ENCODE measurements around the gene BTG3. TPM values are rescaled to one million over a fixed set of nuclear protein-coding genes. Genes with fewer than 3 reads are reported as not detected.

BTG3 gene
- total and polyA plus RNA-seq, 4 donors, result 47.9 to 120 (median 73.0) TPM

- no peak for DNase-seq
- ATAC-seq (ENCODE audit: insufficient read depth, low FRiP score), result no peak
- TF ChIP-seq CTCF (IDR thresholded peaks at IDR 0.05; ENCODE audit: control extremely low read depth, extremely low read depth), result no peak
- H3K9me3 ChIP-seq (ENCODE audit: control insufficient read depth in 4 of 4, insufficient read depth in 3 of 4, low read length in 3 of 4), result no peaks in the 10 kb centered on the region
- 96 to 97% methylated on average over 2 of the region's 2 CpGs for WGBS, 2 donors
- peaks cover 2 to 19% (median 4%) of the 10 kb centered on the region in 4 donors for H3K36me3 ChIP-seq (ENCODE audit: control insufficient read depth in 4 of 4, insufficient read depth in 4 of 4, low read length in 4 of 4)
- H3K27ac ChIP-seq (ENCODE audit: low read depth in 1 of 2, low read length in 1 of 2), result no peak overlapping the region
- no peak overlapping the region for H3K4me3 ChIP-seq
- H3K27me3 ChIP-seq (ENCODE audit: control insufficient read depth in 3 of 3, insufficient read depth in 3 of 3, low read length in 2 of 3), result no peaks in the 10 kb centered on the region
- peaks cover 0 to 11% (median 2%) of the 10 kb centered on the region in 5 donors for H3K4me1 ChIP-seq (ENCODE audit: control insufficient read depth in 5 of 5, insufficient read depth in 5 of 5, low read length in 5 of 5)
- H3K9ac ChIP-seq (ENCODE audit: insufficient read depth in 1 of 2, low read length in 2 of 2), result no peak overlapping the region
Observed at GRCh38 chr21:17609681-17610080, 3.0 kb downstream of the BTG3 start.

DNA sequence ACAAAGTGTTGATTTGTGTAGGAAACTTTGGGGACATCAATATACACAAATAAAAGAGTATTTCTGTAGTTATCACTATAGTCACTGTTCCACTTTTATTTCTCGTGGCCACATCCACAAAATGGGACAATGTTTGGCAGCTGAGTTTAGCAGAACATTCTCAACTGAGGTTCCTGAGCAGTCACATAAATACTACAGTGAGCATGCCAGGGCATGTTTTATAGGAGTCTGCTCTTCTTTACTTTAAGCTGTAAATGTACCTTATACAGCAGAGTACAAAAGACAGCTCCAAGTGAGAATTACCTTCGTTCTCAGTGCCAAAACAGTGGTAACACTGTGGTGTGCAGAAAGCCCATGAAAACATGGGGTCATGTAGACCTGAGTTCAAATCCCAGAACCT lies 5.0 kb downstream of the BTG3 start:
- no peak overlapping the region for H3K27ac ChIP-seq (ENCODE audit: low read depth in 1 of 2, low read length in 1 of 2)
- no peak for ATAC-seq (ENCODE audit: insufficient read depth, low FRiP score)
- H3K27me3 ChIP-seq (ENCODE audit: control insufficient read depth in 3 of 3, insufficient read depth in 3 of 3, low read length in 2 of 3), result no peaks in the 10 kb centered on the region
- no peak overlapping the region for H3K4me3 ChIP-seq
- H3K9ac ChIP-seq (ENCODE audit: insufficient read depth in 1 of 2, low read length in 2 of 2), result no peak overlapping the region
- H3K4me1 ChIP-seq (ENCODE audit: control insufficient read depth in 5 of 5, insufficient read depth in 5 of 5, low read length in 5 of 5), result peaks cover 0 to 11% (median 0%) of the 10 kb centered on the region in 5 donors
- DNase-seq, result no peak
- no peak for TF ChIP-seq CTCF (IDR thresholded peaks at IDR 0.05; ENCODE audit: control extremely low read depth, extremely low read depth)
- H3K36me3 ChIP-seq (ENCODE audit: control insufficient read depth in 4 of 4, insufficient read depth in 4 of 4, low read length in 4 of 4), result peaks cover 7 to 35% (median 11%) of the 10 kb centered on the region in 4 donors
- H3K9me3 ChIP-seq (ENCODE audit: control insufficient read depth in 4 of 4, insufficient read depth in 3 of 4, low read length in 3 of 4), result no peaks in the 10 kb centered on the region
- 86 to 87% methylated on average over 2 of the region's 2 CpGs for WGBS, 2 donors

GRCh38 chr21:17602874-17603273 lies 9.8 kb downstream of the BTG3 start:
- H3K4me3 ChIP-seq, result no peak overlapping the region
- WGBS, 2 donors, result 77 to 94% methylated on average over 3 of the region's 3 CpGs
- no peaks in the 10 kb centered on the region for H3K4me1 ChIP-seq (ENCODE audit: control insufficient read depth in 5 of 5, insufficient read depth in 5 of 5, low read length in 5 of 5)
- peaks cover 10 to 40% (median 16%) of the 10 kb centered on the region in 4 donors for H3K36me3 ChIP-seq (ENCODE audit: control insufficient read depth in 4 of 4, insufficient read depth in 4 of 4, low read length in 4 of 4)
- ATAC-seq (ENCODE audit: insufficient read depth, low FRiP score), result no peak
- H3K9ac ChIP-seq (ENCODE audit: insufficient read depth in 1 of 2, low read length in 2 of 2), result no peak overlapping the region
- no peaks in the 10 kb centered on the region for H3K9me3 ChIP-seq (ENCODE audit: control insufficient read depth in 4 of 4, insufficient read depth in 3 of 4, low read length in 3 of 4)
- no peak for DNase-seq
- TF ChIP-seq CTCF (IDR thresholded peaks at IDR 0.05; ENCODE audit: control extremely low read depth, extremely low read depth), result no peak
- no peaks in the 10 kb centered on the region for H3K27me3 ChIP-seq (ENCODE audit: control insufficient read depth in 3 of 3, insufficient read depth in 3 of 3, low read length in 2 of 3)
- no peak overlapping the region for H3K27ac ChIP-seq (ENCODE audit: low read depth in 1 of 2, low read length in 1 of 2)

- Histone ChIP-seq H3K9me3 (ENCODE audit: control insufficient read depth in 4 of 4, insufficient read depth in 3 of 4, low read length in 3 of 4) (no peaks in the 10 kb centered on the region), H3K36me3 (ENCODE audit: control insufficient read depth in 4 of 4, insufficient read depth in 4 of 4, low read length in 4 of 4) (peaks cover 4 to 31% (median 13%) of the 10 kb centered on the region in 4 donors), H3K9ac (ENCODE audit: insufficient read depth in 1 of 2, low read length in 2 of 2) (no peak overlapping the region), H3K27ac (ENCODE audit: low read depth in 1 of 2, low read length in 1 of 2) (no peak overlapping the region), H3K4me3 (no peak overlapping the region), H3K27me3 (ENCODE audit: control insufficient read depth in 3 of 3, insufficient read depth in 3 of 3, low read length in 2 of 3) (no peaks in the 10 kb centered on the region), H3K4me1 (ENCODE audit: control insufficient read depth in 5 of 5, insufficient read depth in 5 of 5, low read length in 5 of 5) (no peaks in the 10 kb centered on the region)
- no peak for ATAC-seq (ENCODE audit: insufficient read depth, low FRiP score)
- 81 to 86% methylated on average over 3 of the region's 3 CpGs for WGBS, 2 donors
- no peak for TF ChIP-seq CTCF (IDR thresholded peaks at IDR 0.05; ENCODE audit: control extremely low read depth, extremely low read depth)
- DNase-seq, result no peak
Observed at GRCh38 chr21:17598437-17598836, 14.3 kb downstream of the BTG3 start.

Data from lung (tissue), 12 donors.